GM23338 (cell line): Measurements from ENCODE around the gene ID4. TPM values are rescaled to one million over a fixed set of nuclear protein-coding genes. Genes with fewer than 3 reads are reported as not detected.

ENCODE experiments used
- ATAC-seq: fragments of 200-7000 bp; cut with Tn5 transposase; 3 replicates; pipeline ENCODE4 v1.9.1; 2020
- DNase-seq: peaks from one replicate; pipeline ENCODE4 v3.0.0-alpha.2; 2015; ENCODE audit warnings: low spot score
- H2AFZ ChIP-seq: fragments of 200-600 bp; sonication (generic); 2 replicates; pipeline ENCODE4 v1.8.0; 2016; ENCODE audit warnings: antibody characterized with exemption, mild to moderate bottlenecking, moderate library complexity
- H3F3A ChIP-seq: fragments of 200-600 bp; sonication (generic); replicated peaks from 2 replicates; pipeline ENCODE4 v1.8.0; 2017; ENCODE audit warnings: antibody characterized with exemption, mixed run types, low read depth
- H3K27ac ChIP-seq: fragments of 200-600 bp; sonication (generic); 2 replicates; pipeline ENCODE4 v1.6.1; 2016; ENCODE audit warnings: low read depth
- H3K27me3 ChIP-seq: fragments of 200-600 bp; sonication (generic); 2 replicates; pipeline ENCODE4 v1.8.0; 2016; ENCODE audit warnings: mild to moderate bottlenecking, mixed run types, moderate library complexity; ENCODE audit not compliant: insufficient read depth
- H3K36me3 ChIP-seq: fragments of 200-600 bp; sonication (generic); 2 replicates; pipeline ENCODE4 v1.8.0; 2016; ENCODE audit warnings: mild to moderate bottlenecking; ENCODE audit not compliant: insufficient read depth
- H3K4me1 ChIP-seq: fragments of 200-600 bp; sonication (generic); 2 replicates; pipeline ENCODE4 v1.8.0; 2016; ENCODE audit warnings: mild to moderate bottlenecking, moderate library complexity; ENCODE audit not compliant: insufficient read depth
- H3K4me2 ChIP-seq: fragments of 200-600 bp; sonication (generic); 2 replicates; pipeline ENCODE4 v1.7.1; 2017; ENCODE audit warnings: mixed run types
- H3K4me3 ChIP-seq: fragments of 200-600 bp; sonication (generic); 2 replicates; pipeline ENCODE4 v1.6.1; 2016; ENCODE audit warnings: mixed run types
- H3K79me2 ChIP-seq: fragments of 200-600 bp; sonication (generic); replicated peaks from 2 replicates; pipeline ENCODE4 v1.8.0; 2017; ENCODE audit warnings: mild to moderate bottlenecking; ENCODE audit not compliant: insufficient read depth
- H3K9me2 ChIP-seq: fragments of 200-600 bp; sonication (generic); 2 replicates; pipeline ENCODE4 v1.8.0; 2017; ENCODE audit not compliant: insufficient read depth
- H4K20me1 ChIP-seq: fragments of 200-600 bp; sonication (generic); replicated peaks from 2 replicates; pipeline ENCODE4 v1.8.0; 2017; ENCODE audit warnings: mild to moderate bottlenecking; ENCODE audit not compliant: insufficient read depth
- H3K27ac Mint-ChIP-seq: 2 replicates; pipeline ENCODE4 v1.8.0; 2020; ENCODE audit warnings: inconsistent platforms, mild to moderate bottlenecking, moderate library complexity, mixed read lengths
- H3K27me3 Mint-ChIP-seq: 3 replicates; pipeline ENCODE4 v1.8.0; 2022; ENCODE audit warnings: low read depth, mild to moderate bottlenecking, moderate library complexity, mixed read lengths, inconsistent platforms; ENCODE audit not compliant: insufficient read depth, poor library complexity
- H3K36me3 Mint-ChIP-seq: 3 replicates; pipeline ENCODE4 v1.8.0; 2021; ENCODE audit warnings: low read depth, mild to moderate bottlenecking, inconsistent platforms, moderate library complexity, mixed read lengths
- H3K4me1 Mint-ChIP-seq: 3 replicates; pipeline ENCODE4 v1.8.0; 2020; ENCODE audit warnings: mild to moderate bottlenecking, inconsistent platforms, mixed read lengths
- H3K4me3 Mint-ChIP-seq: 3 replicates; pipeline ENCODE4 v1.8.0; 2021; ENCODE audit warnings: moderate library complexity, mild to moderate bottlenecking, inconsistent platforms, mixed read lengths
- H3K9me3 Mint-ChIP-seq: 3 replicates; pipeline ENCODE4 v1.8.0; 2020; ENCODE audit warnings: moderate library complexity, mild to moderate bottlenecking, inconsistent platforms, mixed read lengths
- CREB1 ChIP-seq: fragments of 250-450 bp; sonication (Bioruptor Pico); IDR thresholded peaks from 2 replicates; pipeline ENCODE4 v1.5.0; 2020; ENCODE audit warnings: low read depth, mild to moderate bottlenecking, moderate library complexity
- CTCF ChIP-seq, 2 experiments: fragments of 200-600 bp in 1 of 2; sonication (generic) in 1 of 2; conservative IDR thresholded peaks; 2 replicates each; pipeline versions ENCODE4 v1.5.1 to v1.6.1; 2016 to 2017; ENCODE audit warnings: antibody characterized with exemption in 2 of 2, low read depth in 2 of 2, mild to moderate bottlenecking in 2 of 2, moderate library complexity in 1 of 2
- ETS1 ChIP-seq: IDR thresholded peaks from 2 replicates; pipeline ENCODE4 v1.6.1; 2016; ENCODE audit warnings: antibody characterized with exemption
- EZH2 ChIP-seq: fragments of 200-600 bp; sonication (generic); IDR thresholded peaks from one replicate; pipeline ENCODE4 v1.8.0; 2017; ENCODE audit warnings: antibody characterized with exemption, mild to moderate bottlenecking, low read depth; ENCODE audit not compliant: unreplicated experiment
- EZH2phosphoT487 ChIP-seq: fragments of 200-600 bp; sonication (generic); IDR thresholded peaks from one replicate; pipeline ENCODE4 v1.8.1; 2018; ENCODE audit warnings: antibody characterized with exemption; ENCODE audit not compliant: unreplicated experiment
- JUNB ChIP-seq: IDR thresholded peaks from one replicate; pipeline ENCODE4 v1.6.1; 2016; ENCODE audit warnings: antibody characterized with exemption; ENCODE audit not compliant: unreplicated experiment
- NANOG ChIP-seq: IDR thresholded peaks from 2 replicates; pipeline ENCODE4 v1.6.1; 2016; ENCODE audit warnings: antibody characterized with exemption, borderline replicate concordance
- POLR2AphosphoS5 ChIP-seq: IDR thresholded peaks from 2 replicates; pipeline ENCODE4 v1.6.1; 2016; ENCODE audit warnings: antibody characterized with exemption, low read depth
- REST ChIP-seq: IDR thresholded peaks from one replicate; pipeline ENCODE4 v1.6.1; 2018; ENCODE audit warnings: antibody characterized with exemption; ENCODE audit not compliant: unreplicated experiment
- STAT1 ChIP-seq: IDR thresholded peaks from one replicate; pipeline ENCODE4 v1.6.1; 2016; ENCODE audit warnings: antibody characterized with exemption; ENCODE audit not compliant: unreplicated experiment
- ZNF114 ChIP-seq: fragments of 250-450 bp; sonication (Bioruptor Pico); IDR thresholded peaks from 2 replicates; pipeline ENCODE4 v1.5.0; 2020; ENCODE audit warnings: mild to moderate bottlenecking, moderate library complexity
- polyA plus RNA-seq: library from polyadenylated mRNA; unstranded; fragments of >200 nt; fragmentation: Nextera tagmentation; extraction: Ambion mirVana; gene quantifications from 2 replicates; pipeline ENCODE4 v1.2.1, GENCODE V29; 2016
- total RNA-seq: library from RNA; depleted of rRNA; stranded (reverse); fragments of >200 nt; shearing (Covaris generic); gene quantifications from 2 replicates; pipeline ENCODE4 v1.2.3, GENCODE V29; 2014

Gene ID4
- total and polyA plus RNA-seq, 2 experiments from 2014 or later = 3.7 to 7.0 TPM

- Mint-ChIP-seq H3K27me3 (peaks cover 2% of the 10 kb centered on the region), H3K36me3 (peaks cover 4% of the 10 kb centered on the region; the same call in 2 of the 3 replicates), H3K9me3 (peaks cover 3% of the 10 kb centered on the region; the same call in 1 of the 3 replicates), H3K4me1 (peaks cover 8% of the 10 kb centered on the region), H3K27ac (no peak overlapping the region), H3K4me3 (no peak overlapping the region)
- Histone ChIP-seq H3K4me2 (no peak overlapping the region), H3K36me3 (no peaks in the 10 kb centered on the region), H3K9me2 (no peaks in the 10 kb centered on the region), H3K27me3 (no peaks in the 10 kb centered on the region), H3K4me1 (0 out of 2 replicates have a peak, but pooled peaks cover 8% of the 10 kb centered on the region), H2AFZ (no peak overlapping the region), H4K20me1 (no peaks in the 10 kb centered on the region), H3K79me2 (no peaks in the 10 kb centered on the region), H3K4me3 (no peak overlapping the region), H3F3A (no peaks in the 10 kb centered on the region), H3K27ac (no peak overlapping the region)
- no peak for DNase-seq
- TF ChIP-seq EZH2phosphoT487 (no peak), POLR2AphosphoS5 (no peak), CREB1 (no peak), JUNB (no peak), ZNF114 (CRISPR knock-in tag) (no peak), NANOG (no peak), STAT1 (no peak), EZH2 (no peak), ETS1 (no peak), REST (no peak), CTCF (conservative IDR thresholded peaks at IDR 0.05; ENCODE audit: low read depth in 2 of 2) (no peak)
- no peak for ATAC-seq
These were observed 14.9 kb downstream of the ID4 start for GRCh38 chr6:19852090-19852457.
